22Rv1 (cell line): ENCODE measurements around the gene BMP7.
"Not testable (repeated sequence)": the region's sequence is repeated elsewhere in the genome, so short reads cannot be mapped to it uniquely, and the experiment has no call there.

Experiments used
- H3K27ac ChIP-seq: fragments of 450-650 bp; 2 replicates; pipeline ENCODE4 v1.5.1; 2017
- ZFX ChIP-seq: fragments of 450-650 bp; IDR thresholded peaks from 2 replicates; pipeline ENCODE4 v1.6.1; 2017; ENCODE audit warnings: antibody characterized with exemption, borderline replicate concordance
- TF ChIP-seq, protein P1 (sequence below): fragments of 450-650 bp; IDR thresholded peaks from 2 replicates; pipeline ENCODE4 v1.5.1; 2017; ENCODE audit warnings: mild to moderate bottlenecking

Gene BMP7

DNA sequence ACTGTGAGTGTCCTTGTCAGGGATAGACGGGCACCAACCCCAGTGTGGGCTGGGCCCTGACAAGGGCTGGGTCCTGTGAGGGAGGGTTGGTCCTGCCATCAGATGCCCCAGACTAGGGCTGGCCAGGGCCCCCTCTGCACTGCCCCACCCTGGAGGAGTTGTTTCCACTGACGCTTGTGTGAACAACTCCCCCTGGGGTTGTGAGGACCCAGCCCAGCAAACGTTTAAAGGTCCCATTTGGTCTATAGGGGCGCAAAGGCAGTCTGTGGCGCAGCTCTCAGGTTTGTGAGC lies 104.1 kb downstream of the BMP7 start:
- no peak overlapping the region for H3K27ac ChIP-seq
- TF ChIP-seq, protein P1, sequence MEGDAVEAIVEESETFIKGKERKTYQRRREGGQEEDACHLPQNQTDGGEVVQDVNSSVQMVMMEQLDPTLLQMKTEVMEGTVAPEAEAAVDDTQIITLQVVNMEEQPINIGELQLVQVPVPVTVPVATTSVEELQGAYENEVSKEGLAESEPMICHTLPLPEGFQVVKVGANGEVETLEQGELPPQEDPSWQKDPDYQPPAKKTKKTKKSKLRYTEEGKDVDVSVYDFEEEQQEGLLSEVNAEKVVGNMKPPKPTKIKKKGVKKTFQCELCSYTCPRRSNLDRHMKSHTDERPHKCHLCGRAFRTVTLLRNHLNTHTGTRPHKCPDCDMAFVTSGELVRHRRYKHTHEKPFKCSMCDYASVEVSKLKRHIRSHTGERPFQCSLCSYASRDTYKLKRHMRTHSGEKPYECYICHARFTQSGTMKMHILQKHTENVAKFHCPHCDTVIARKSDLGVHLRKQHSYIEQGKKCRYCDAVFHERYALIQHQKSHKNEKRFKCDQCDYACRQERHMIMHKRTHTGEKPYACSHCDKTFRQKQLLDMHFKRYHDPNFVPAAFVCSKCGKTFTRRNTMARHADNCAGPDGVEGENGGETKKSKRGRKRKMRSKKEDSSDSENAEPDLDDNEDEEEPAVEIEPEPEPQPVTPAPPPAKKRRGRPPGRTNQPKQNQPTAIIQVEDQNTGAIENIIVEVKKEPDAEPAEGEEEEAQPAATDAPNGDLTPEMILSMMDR, result no peak
- TF ChIP-seq ZFX, result no peak

DNA sequence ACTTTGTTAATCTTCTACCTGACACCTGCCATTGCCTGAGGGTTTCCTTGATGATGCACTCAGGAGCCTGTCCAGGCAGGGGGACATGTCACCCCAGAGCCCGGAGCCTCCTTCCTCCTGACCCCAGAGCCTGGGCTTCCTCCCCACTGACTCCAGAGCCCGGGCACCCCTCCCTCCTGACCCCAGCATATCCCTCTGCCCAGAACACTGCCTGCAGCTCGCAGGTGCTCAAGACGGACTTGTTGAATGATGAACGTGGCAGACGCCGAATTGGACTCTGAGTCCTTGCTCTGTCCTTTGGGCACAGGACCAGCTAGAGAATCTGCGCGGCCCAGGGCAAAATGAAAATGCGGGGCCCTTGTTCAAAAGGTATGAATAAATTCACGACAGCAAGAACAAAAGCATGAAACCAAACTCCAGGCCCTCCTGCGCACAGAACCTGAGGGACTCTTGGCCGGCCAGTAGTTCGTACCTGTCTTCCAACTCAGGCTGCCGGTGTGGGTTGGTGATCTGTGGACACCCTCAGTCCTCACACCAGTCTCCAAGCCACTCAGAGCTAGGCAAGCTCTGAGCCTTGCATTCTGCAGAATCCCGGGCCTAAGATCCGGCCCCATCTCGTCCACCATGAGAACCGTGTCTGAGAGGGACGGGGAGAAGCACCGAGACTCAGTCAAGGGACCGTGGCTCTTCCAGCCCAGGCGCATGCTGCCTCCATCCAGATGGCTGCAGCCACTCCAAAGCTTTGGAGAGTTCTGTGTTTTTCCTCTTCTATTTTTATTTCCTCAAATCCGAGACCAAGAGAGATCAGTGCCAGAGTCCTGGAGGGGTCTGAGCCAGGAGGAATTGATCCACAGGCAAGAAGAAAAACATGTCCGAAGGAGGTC lies 104.7 kb downstream of the BMP7 start:
- H3K27ac ChIP-seq, result no peak overlapping the region
- TF ChIP-seq ZFX, result no peak
- TF ChIP-seq, protein P1, result no peak

DNA sequence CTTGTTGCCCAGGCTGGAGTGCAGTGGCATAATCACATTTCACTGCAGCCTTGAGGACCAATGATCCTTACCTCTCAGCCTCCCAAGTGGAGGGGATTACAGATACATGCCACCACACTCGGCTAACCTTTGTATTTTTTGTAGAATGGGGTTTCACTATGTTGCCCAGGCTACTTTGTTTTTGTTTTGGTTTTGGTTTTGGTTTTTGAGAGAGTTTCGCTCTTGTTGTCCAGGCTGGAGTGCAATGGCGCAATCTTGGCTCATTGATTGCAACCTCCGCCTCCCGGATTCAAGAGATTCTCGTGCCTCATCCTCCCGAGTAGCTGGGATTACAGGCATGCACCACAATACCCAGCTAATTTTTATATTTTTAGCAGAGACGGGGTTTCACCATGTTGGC lies 105.5 kb downstream of the BMP7 start:
- TF ChIP-seq, protein P1, result no peak
- no peak for TF ChIP-seq ZFX
- no peak overlapping the region for H3K27ac ChIP-seq

DNA sequence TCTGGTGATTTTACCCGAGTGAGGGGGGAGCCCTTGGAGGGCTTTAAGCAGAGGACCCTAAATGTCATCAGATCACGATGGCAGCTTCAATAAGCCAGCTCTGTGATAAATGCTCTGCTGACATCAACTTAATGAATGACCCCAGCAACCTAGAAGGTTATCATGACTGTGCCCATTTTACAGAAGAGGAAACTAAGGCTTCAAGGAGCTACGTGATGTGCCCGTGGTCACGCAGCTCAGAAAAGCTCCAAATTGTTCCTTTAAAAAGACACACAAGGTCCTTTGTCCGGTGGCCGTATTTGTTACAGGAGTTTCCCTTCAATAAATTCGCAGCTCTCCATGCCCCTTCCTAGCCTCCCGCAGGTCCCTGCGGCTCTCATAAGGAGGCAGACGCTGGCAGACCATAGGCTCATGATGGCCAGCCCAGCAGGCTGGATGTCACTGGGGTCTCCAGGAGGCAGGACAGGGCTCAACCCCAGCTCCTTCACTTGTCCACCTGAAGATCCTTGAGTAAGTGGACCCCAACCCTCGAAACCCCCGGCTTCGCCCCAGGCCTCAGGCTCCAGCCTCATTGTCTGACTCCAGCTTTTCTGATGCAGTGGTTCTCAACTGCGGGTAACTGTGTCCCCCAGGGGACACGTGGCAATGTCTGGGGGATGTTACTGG lies 106.4 kb downstream of the BMP7 start:
- TF ChIP-seq ZFX, result no peak
- TF ChIP-seq, protein P1, result no peak
- H3K27ac ChIP-seq, result no peak overlapping the region

DNA sequence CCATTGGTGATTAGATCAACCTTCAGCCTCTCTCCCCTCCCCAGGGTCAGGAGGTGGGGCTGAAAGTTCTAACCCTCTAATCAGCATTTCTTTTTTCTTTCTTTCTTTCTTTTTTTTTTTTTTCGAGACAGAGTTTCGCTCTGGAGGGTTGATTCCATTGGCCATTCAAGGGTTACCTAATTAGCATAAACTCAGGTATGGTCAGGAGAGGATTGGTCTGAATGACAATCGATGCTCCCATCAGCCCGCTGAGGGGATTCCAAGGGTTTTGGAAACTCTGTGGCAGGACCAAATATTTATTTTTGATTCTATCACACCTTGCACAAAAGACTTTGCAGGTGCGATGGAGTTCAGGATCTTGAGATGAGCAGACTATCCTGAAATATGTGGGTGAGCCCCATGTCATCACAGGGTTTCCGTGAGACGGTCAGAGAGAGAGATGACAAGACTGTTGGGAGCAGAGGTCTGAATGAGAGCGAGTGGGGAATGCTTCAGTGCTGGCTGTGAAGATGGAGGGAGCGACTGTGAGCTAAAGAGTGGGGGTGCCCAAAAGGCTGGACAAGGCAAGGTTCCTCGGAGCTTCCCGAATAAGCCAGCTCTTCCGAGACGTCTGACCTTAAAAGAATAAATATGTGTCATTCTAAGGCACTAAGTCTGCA lies 107.1 kb downstream of the BMP7 start:
- H3K27ac ChIP-seq, result no peak overlapping the region
- TF ChIP-seq, protein P1, result no peak
- TF ChIP-seq ZFX, result no peak

DNA sequence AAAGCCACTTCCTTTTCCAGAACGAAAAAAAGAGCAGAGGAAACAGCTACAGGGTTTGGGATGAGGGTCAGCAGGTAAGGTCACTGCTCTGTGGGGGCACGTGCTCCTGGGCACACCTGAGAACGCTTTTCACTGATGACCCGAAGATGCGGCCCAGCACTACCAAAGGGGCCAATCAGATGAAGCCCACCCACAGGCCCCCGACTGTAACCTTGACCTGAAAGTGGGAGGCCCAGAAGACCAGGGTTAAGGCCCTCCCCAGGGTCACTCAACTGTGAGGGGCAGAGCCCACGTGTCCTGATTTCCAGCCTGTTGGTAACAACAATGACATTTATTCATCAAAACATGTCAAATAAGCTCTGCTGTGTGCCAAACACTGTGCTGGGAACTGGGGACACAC lies 108.0 kb downstream of the BMP7 start:
- H3K27ac ChIP-seq, result no peak overlapping the region
- TF ChIP-seq, protein P1, result no peak
- TF ChIP-seq ZFX, result no peak

DNA sequence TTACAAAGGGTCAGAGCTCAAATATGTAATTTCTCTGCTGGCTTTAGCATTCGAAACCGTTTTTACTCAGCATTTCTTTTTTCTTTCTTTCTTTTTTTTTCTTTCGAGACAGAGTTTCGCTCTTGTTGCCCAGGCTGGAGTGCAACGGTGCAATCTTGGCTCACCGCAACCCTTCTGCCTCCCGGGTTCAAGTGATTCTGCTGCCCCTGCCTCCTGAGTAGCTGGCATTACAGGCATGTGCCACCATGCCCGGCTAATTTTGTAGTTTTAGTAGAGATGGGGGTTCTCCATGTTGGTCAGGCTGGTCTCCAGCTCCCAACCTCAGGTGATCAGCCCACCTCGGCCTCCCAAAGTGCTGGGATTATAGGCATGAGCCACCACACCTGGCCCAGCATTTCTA lies 108.7 kb downstream of the BMP7 start:
- H3K27ac ChIP-seq, result not testable (repeated sequence)
